MM.1S (cell line): ENCODE data around the gene PLXNA4.

Experiments used
- DNase-seq: peaks from one replicate; pipeline ENCODE4 v3.0.0-alpha.2; 2015
- H2AFZ ChIP-seq: fragments of 300-600 bp; sonication (generic); 2 replicates; pipeline ENCODE4 v1.6.0; 2016; ENCODE audit warnings: antibody characterized with exemption, low read length
- H3F3A ChIP-seq: fragments of 300-600 bp; sonication (generic); 2 replicates; pipeline ENCODE4 v1.6.1; 2016; ENCODE audit warnings: mild to moderate bottlenecking, antibody characterized with exemption, low read length, moderate library complexity, mixed read lengths; ENCODE audit not compliant: insufficient read depth
- H3K27ac ChIP-seq: fragments of 300-600 bp; sonication (generic); 2 replicates; pipeline ENCODE4 v1.5.1; 2016; ENCODE audit warnings: mild to moderate bottlenecking, low read length
- H3K27me3 ChIP-seq: fragments of 300-600 bp; sonication (generic); replicated peaks from 2 replicates; pipeline ENCODE4 v1.6.0; 2016; ENCODE audit warnings: low read length; ENCODE audit not compliant: insufficient read depth
- H3K36me3 ChIP-seq: fragments of 300-600 bp; sonication (generic); replicated peaks from 2 replicates; pipeline ENCODE4 v1.6.1; 2016; ENCODE audit warnings: mild to moderate bottlenecking, low read length, mixed read lengths; ENCODE audit not compliant: insufficient read depth
- H3K4me1 ChIP-seq: fragments of 300-600 bp; sonication (generic); 2 replicates; pipeline ENCODE4 v1.6.1; 2016; ENCODE audit warnings: low read length, mixed read lengths
- H3K4me2 ChIP-seq: fragments of 300-600 bp; sonication (generic); 2 replicates; pipeline ENCODE4 v1.6.0; 2016; ENCODE audit warnings: low read depth, low read length
- H3K4me3 ChIP-seq: fragments of 300-600 bp; sonication (generic); 2 replicates; pipeline ENCODE4 v1.5.1; 2016; ENCODE audit warnings: low read length, mixed read lengths
- H3K79me2 ChIP-seq: fragments of 300-600 bp; sonication (generic); 2 replicates; pipeline ENCODE4 v1.6.1; 2016; ENCODE audit warnings: mixed run types, low read length, mixed read lengths
- H3K9ac ChIP-seq: fragments of 300-600 bp; sonication (generic); 2 replicates; pipeline ENCODE4 v1.6.1; 2016; ENCODE audit warnings: low read length, mixed read lengths
- H3K9me2 ChIP-seq: fragments of 300-600 bp; sonication (generic); replicated peaks from 2 replicates; pipeline ENCODE4 v1.6.1; 2016; ENCODE audit warnings: mild to moderate bottlenecking, low read length, mixed read lengths; ENCODE audit not compliant: insufficient read depth
- H3K9me3 ChIP-seq: fragments of 300-600 bp; sonication (generic); replicated peaks from 2 replicates; pipeline ENCODE4 v1.6.1; 2016; ENCODE audit warnings: mild to moderate bottlenecking, low read length, mixed read lengths; ENCODE audit not compliant: insufficient read depth
- H4K20me1 ChIP-seq: fragments of 300-600 bp; sonication (generic); 2 replicates; pipeline ENCODE4 v1.6.1; 2016; ENCODE audit warnings: mild to moderate bottlenecking, low read length, moderate library complexity, mixed read lengths; ENCODE audit not compliant: insufficient read depth
- CTCF ChIP-seq: fragments of 300-600 bp; sonication (generic); IDR thresholded peaks from 2 replicates; pipeline ENCODE4 v1.5.1; 2016; ENCODE audit warnings: antibody characterized with exemption, low read length, mixed read lengths
- EZH2 ChIP-seq: fragments of 300-600 bp; sonication (generic); optimal IDR thresholded peaks from 2 replicates; pipeline ENCODE3; 2017; ENCODE audit warnings: low read depth, mild to moderate bottlenecking, antibody characterized with exemption, low read length, mixed read lengths
- EZH2phosphoT487 ChIP-seq: fragments of 300-600 bp; sonication (generic); IDR thresholded peaks from 2 replicates; pipeline ENCODE4 v1.6.1; 2018; ENCODE audit warnings: antibody characterized with exemption, low read length

The PLXNA4 gene

GRCh38 chr7:132133501-132133900 lies 442.8 kb downstream of the PLXNA4 start:
- no peaks in the 10 kb centered on the region for H3K9me3 ChIP-seq
- H2AFZ ChIP-seq, result no peak overlapping the region
- no peak overlapping the region for H3K27ac ChIP-seq
- no peaks in the 10 kb centered on the region for H3K27me3 ChIP-seq
- no peak for TF ChIP-seq EZH2
- no peak for TF ChIP-seq EZH2phosphoT487
- no peak for TF ChIP-seq CTCF
- DNase-seq, result no peak
- H3K9ac ChIP-seq, result no peak overlapping the region
- H3K79me2 ChIP-seq, result no peaks in the 10 kb centered on the region
- H3K4me3 ChIP-seq, result no peak overlapping the region
- no peaks in the 10 kb centered on the region for H3K36me3 ChIP-seq
- no peaks in the 10 kb centered on the region for H3F3A ChIP-seq
- H3K4me2 ChIP-seq, result no peak overlapping the region
- no peaks in the 10 kb centered on the region for H3K9me2 ChIP-seq
- no peaks in the 10 kb centered on the region for H3K4me1 ChIP-seq
- H4K20me1 ChIP-seq, result no peaks in the 10 kb centered on the region

- no peaks in the 10 kb centered on the region for H3K4me1 ChIP-seq
- no peak overlapping the region for H3K4me3 ChIP-seq
- H3K9me2 ChIP-seq, result no peaks in the 10 kb centered on the region
- no peaks in the 10 kb centered on the region for H3F3A ChIP-seq
- H3K9ac ChIP-seq, result no peak overlapping the region
- no peak for TF ChIP-seq EZH2
- TF ChIP-seq CTCF, result no peak
- no peak for TF ChIP-seq EZH2phosphoT487
- no peaks in the 10 kb centered on the region for H3K9me3 ChIP-seq
- no peaks in the 10 kb centered on the region for H3K79me2 ChIP-seq
- H3K27ac ChIP-seq, result no peak overlapping the region
- no peaks in the 10 kb centered on the region for H3K36me3 ChIP-seq
- H2AFZ ChIP-seq, result no peak overlapping the region
- H3K27me3 ChIP-seq, result no peaks in the 10 kb centered on the region
- no peak overlapping the region for H3K4me2 ChIP-seq
- no peaks in the 10 kb centered on the region for H4K20me1 ChIP-seq
- no peak for DNase-seq
Observed at GRCh38 chr7:132131196-132131595, 445.1 kb downstream of the PLXNA4 start.

GRCh38 chr7:132130497-132130896 lies 445.8 kb downstream of the PLXNA4 start:
- Histone ChIP-seq H3K4me3 (no peak overlapping the region), H3K79me2 (no peaks in the 10 kb centered on the region), H3K4me2 (no peak overlapping the region), H3K27me3 (no peaks in the 10 kb centered on the region), H3K36me3 (no peaks in the 10 kb centered on the region), H3K9ac (no peak overlapping the region), H3K9me2 (no peaks in the 10 kb centered on the region), H3K9me3 (no peaks in the 10 kb centered on the region), H2AFZ (no peak overlapping the region), H3K27ac (no peak overlapping the region), H4K20me1 (no peaks in the 10 kb centered on the region), H3K4me1 (no peaks in the 10 kb centered on the region), H3F3A (no peaks in the 10 kb centered on the region)
- TF ChIP-seq EZH2phosphoT487, result no peak
- no peak for TF ChIP-seq EZH2
- TF ChIP-seq CTCF, result no peak
- no peak for DNase-seq
